PC-3 (cell line): ENCODE data around the gene ADARB2. TPM values are rescaled to one million over a fixed set of nuclear protein-coding genes. Genes with fewer than 3 reads are reported as not detected.

Source experiments
- ATAC-seq: fragments of 200-7000 bp; cut with Tn5 transposase; 2 replicates; pipeline ENCODE4 v1.9.1; 2020; ENCODE audit warnings: mild to moderate bottlenecking, moderate library complexity
- BruUV-seq: library from RNA; stranded (reverse); fragments of 400-500 nt; replicated peaks from 2 replicates; lab custom pipeline; 2021; lab: Mats Ljungman, UMichigan
- CTCF ChIA-PET: fragments of 300-600 bp; sonication (Branson Sonifier 250); formaldehyde crosslinking; loops from one replicate; lab custom pipeline; 2022; ENCODE audit warnings: antibody characterized with exemption; lab: Charles Lee
- POLR2A ChIA-PET: fragments of 300-600 bp; sonication (Branson Sonifier 250); formaldehyde crosslinking; loops from one replicate; lab custom pipeline; 2022; ENCODE audit warnings: antibody characterized with exemption; ENCODE audit not compliant: unreplicated experiment; lab: Charles Lee
- DNase-seq: peaks from one replicate; pipeline ENCODE4 v3.0.0-alpha.2; 2015
- H2AFZ ChIP-seq: fragments of 300-600 bp; sonication (generic); 2 replicates; pipeline ENCODE4 v1.6.0; 2016; ENCODE audit warnings: antibody characterized with exemption, low read length
- H3F3A ChIP-seq: fragments of 300-600 bp; sonication (generic); one replicate; pipeline ENCODE4 v1.6.0; 2017; ENCODE audit warnings: antibody characterized with exemption, low read length, control low read depth, mild to moderate bottlenecking; ENCODE audit not compliant: unreplicated experiment
- H3K27ac ChIP-seq: fragments of 300-600 bp; sonication (generic); 2 replicates; pipeline ENCODE4 v1.5.1; 2016; ENCODE audit warnings: mild to moderate bottlenecking, low read length
- H3K27me3 ChIP-seq: fragments of 300-600 bp; sonication (generic); 2 replicates; pipeline ENCODE4 v1.6.1; 2016; ENCODE audit warnings: low read length, mixed read lengths
- H3K36me3 ChIP-seq: fragments of 300-600 bp; sonication (generic); 2 replicates; pipeline ENCODE4 v1.6.1; 2016; ENCODE audit warnings: low read depth, mixed run types, low read length, mixed read lengths
- H3K4me1 ChIP-seq: fragments of 300-600 bp; sonication (generic); 2 replicates; pipeline ENCODE4 v1.5.1; 2016; ENCODE audit warnings: low read length; ENCODE audit not compliant: insufficient read depth
- H3K4me2 ChIP-seq: fragments of 300-600 bp; sonication (generic); 2 replicates; pipeline ENCODE4 v1.6.0; 2016; ENCODE audit warnings: low read length
- H3K4me3 ChIP-seq: fragments of 300-600 bp; sonication (generic); 2 replicates; pipeline ENCODE4 v1.5.1; 2016; ENCODE audit warnings: mild to moderate bottlenecking, low read length, mixed read lengths
- H3K79me2 ChIP-seq: fragments of 300-600 bp; sonication (generic); 2 replicates; pipeline ENCODE4 v1.6.1; 2017; ENCODE audit warnings: low read length, mixed read lengths
- H3K9ac ChIP-seq: fragments of 300-600 bp; sonication (generic); 2 replicates; pipeline ENCODE4 v1.6.0; 2016; ENCODE audit warnings: mild to moderate bottlenecking, low read length
- H3K9me2 ChIP-seq: fragments of 300-600 bp; sonication (generic); replicated peaks from 2 replicates; pipeline ENCODE4 v1.6.1; 2016; ENCODE audit warnings: mixed run types, low read length, mixed read lengths
- H3K9me3 ChIP-seq: fragments of 300-600 bp; sonication (generic); 2 replicates; pipeline ENCODE4 v1.6.1; 2016; ENCODE audit warnings: low read length, mixed read lengths
- H4K20me1 ChIP-seq: fragments of 300-600 bp; sonication (generic); 2 replicates; pipeline ENCODE4 v1.6.1; 2016; ENCODE audit warnings: low read length, mixed read lengths
- EZH2 ChIP-seq: fragments of 300-600 bp; sonication (generic); IDR thresholded peaks from one replicate; pipeline ENCODE4 v1.6.1; 2017; ENCODE audit warnings: antibody characterized with exemption, mild to moderate bottlenecking, low read length; ENCODE audit not compliant: unreplicated experiment
- EZH2phosphoT487 ChIP-seq: fragments of 300-600 bp; sonication (generic); IDR thresholded peaks from 2 replicates; pipeline ENCODE4 v1.6.1; 2018; ENCODE audit warnings: mild to moderate bottlenecking, antibody characterized with exemption, low read length, borderline replicate concordance
- intact Hi-C: fragments of 100-400 bp; cut with micrococcal nuclease; formaldehyde crosslinking; loops from 2 replicates; pipeline ENCODE4 v1.9.0; 2023
- total RNA-seq: library from RNA; depleted of rRNA; stranded (reverse); fragments of >200 nt; gene quantifications from 2 replicates; pipeline ENCODE4 v1.2.3, GENCODE V29; 2014
- TF ChIP-seq, protein P1 (sequence below): fragments of 300-600 bp; sonication (generic); conservative IDR thresholded peaks from 2 replicates; pipeline ENCODE4 v1.5.1; 2017; ENCODE audit warnings: antibody characterized with exemption, low read depth, mild to moderate bottlenecking, low read length

The ADARB2 gene
- total RNA-seq, 1 experiment from 2014 or later = not detected

DNA sequence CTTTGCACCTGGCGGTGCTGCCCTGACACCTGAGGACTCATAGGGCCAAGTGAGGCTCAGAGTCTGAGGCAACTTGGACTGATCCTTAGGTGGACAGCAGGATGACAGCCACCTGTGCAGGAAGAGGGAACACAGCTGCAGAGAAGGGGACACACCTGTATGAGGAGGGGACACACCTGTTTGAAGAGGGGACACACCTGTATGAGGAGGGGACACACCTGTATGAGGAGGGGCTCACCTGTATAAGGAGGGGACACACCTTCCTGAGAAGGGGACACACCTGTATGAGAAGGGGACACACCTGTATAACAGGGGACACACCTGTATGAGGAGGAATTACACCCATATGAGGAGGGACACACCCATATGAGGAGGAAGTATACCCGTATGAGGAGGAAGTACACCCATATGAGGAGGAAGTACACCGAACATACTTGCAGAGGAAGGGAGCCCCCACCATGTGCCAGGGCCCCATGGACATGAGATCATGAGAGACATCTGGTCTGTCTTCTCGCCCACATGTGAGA, 285.9 kb downstream of the ADARB2 start:
- no TSS peak for BruUV-seq
- ATAC-seq = no peak

DNA sequence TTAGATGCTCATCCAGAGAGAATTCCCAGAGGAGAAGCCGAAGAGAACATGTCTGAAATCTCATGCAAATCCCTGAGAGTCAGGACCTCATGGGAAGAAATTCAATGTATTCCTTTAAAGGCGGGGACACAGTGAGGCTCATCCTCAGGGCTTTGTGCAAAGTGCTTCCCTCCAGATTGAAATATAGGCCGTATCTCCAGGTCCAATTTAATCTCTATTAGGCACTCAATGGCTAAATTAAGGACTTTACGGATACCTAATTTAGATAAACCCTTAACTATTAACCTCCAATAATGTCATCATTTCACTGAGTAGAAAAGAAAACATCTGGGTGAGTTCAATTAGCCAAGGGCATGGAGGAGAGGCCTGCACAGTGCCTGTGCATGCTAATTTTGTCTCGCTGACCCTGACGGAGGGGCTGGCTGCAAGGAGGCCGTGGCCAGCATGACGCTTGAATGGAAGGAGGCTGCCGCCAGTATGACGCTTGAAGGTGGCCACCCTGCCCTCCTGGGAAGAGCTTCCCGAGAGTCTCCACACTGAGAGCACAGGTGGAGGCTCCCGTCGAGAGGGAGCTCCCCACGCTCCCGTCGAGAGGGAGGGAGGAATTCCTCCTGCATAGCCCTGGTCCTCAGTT, 287.6 kb downstream of the ADARB2 start:
- H4K20me1 ChIP-seq = no peaks in the 10 kb centered on the region
- no peaks in the 10 kb centered on the region for H3K4me1 ChIP-seq
- no peak for DNase-seq
- BruUV-seq = no TSS peak
- no peaks in the 10 kb centered on the region for H3K9me2 ChIP-seq
- no peaks in the 10 kb centered on the region for H3K9me3 ChIP-seq
- intact Hi-C loops = no loop called here
- no peaks in the 10 kb centered on the region for H3F3A ChIP-seq
- ATAC-seq = no peak
- TF ChIP-seq, protein P1, sequence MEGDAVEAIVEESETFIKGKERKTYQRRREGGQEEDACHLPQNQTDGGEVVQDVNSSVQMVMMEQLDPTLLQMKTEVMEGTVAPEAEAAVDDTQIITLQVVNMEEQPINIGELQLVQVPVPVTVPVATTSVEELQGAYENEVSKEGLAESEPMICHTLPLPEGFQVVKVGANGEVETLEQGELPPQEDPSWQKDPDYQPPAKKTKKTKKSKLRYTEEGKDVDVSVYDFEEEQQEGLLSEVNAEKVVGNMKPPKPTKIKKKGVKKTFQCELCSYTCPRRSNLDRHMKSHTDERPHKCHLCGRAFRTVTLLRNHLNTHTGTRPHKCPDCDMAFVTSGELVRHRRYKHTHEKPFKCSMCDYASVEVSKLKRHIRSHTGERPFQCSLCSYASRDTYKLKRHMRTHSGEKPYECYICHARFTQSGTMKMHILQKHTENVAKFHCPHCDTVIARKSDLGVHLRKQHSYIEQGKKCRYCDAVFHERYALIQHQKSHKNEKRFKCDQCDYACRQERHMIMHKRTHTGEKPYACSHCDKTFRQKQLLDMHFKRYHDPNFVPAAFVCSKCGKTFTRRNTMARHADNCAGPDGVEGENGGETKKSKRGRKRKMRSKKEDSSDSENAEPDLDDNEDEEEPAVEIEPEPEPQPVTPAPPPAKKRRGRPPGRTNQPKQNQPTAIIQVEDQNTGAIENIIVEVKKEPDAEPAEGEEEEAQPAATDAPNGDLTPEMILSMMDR = no peak
- TF ChIP-seq EZH2 = no peak
- H3K4me3 ChIP-seq = no peak overlapping the region
- no peak overlapping the region for H3K4me2 ChIP-seq
- no peak overlapping the region for H3K9ac ChIP-seq
- POLR2A ChIA-PET = no interaction called here
- H3K27ac ChIP-seq = no peak overlapping the region
- no peaks in the 10 kb centered on the region for H3K79me2 ChIP-seq
- H3K27me3 ChIP-seq = no peaks in the 10 kb centered on the region
- CTCF ChIA-PET = no interaction called here
- H3K36me3 ChIP-seq = no peaks in the 10 kb centered on the region
- H2AFZ ChIP-seq = no peak overlapping the region

More for the DNA sequence above, 285.9 kb downstream of the ADARB2 start:
- no peak overlapping the region for H3K27ac ChIP-seq
- no peaks in the 10 kb centered on the region for H3K79me2 ChIP-seq
- no peak overlapping the region for H2AFZ ChIP-seq
- intact Hi-C loops = no loop called here
- ChIA-PET CTCF (no interaction called here), POLR2A (no interaction called here)
- no peak overlapping the region for H3K9ac ChIP-seq
- no peaks in the 10 kb centered on the region for H4K20me1 ChIP-seq
- TF ChIP-seq EZH2 = no peak
- TF ChIP-seq, protein P1 = no peak
- no peak for TF ChIP-seq EZH2phosphoT487
- no peaks in the 10 kb centered on the region for H3F3A ChIP-seq
- no peaks in the 10 kb centered on the region for H3K4me1 ChIP-seq
- no peak overlapping the region for H3K4me3 ChIP-seq
- no peaks in the 10 kb centered on the region for H3K27me3 ChIP-seq
- no peaks in the 10 kb centered on the region for H3K9me3 ChIP-seq
- no peak for DNase-seq
- no peaks in the 10 kb centered on the region for H3K36me3 ChIP-seq
- H3K4me2 ChIP-seq = no peak overlapping the region
- H3K9me2 ChIP-seq = no peaks in the 10 kb centered on the region

DNA sequence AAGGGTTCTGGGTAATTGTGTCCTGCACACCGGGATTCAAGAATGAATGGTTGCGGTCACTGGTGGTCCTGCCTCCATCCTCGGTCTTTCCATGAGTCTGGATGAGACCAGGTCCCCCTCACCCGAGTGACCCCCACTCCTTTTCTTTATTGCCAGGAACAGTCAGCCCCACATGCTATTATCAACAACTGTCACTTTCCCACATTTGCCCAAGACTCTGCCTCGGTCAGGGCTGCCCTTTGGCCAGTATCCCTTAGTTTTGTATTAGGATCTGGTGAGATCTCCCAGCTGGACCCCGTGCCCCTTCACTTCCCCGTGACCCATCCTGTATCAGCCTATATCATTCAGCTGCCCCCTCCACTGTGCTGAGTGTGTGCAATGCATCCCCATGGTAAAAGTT, 288.3 kb downstream of the ADARB2 start:
- H3K4me2 ChIP-seq = no peak overlapping the region
- no peaks in the 10 kb centered on the region for H4K20me1 ChIP-seq
- no peaks in the 10 kb centered on the region for H3K79me2 ChIP-seq
- no peaks in the 10 kb centered on the region for H3K27me3 ChIP-seq
- no peak overlapping the region for H3K4me3 ChIP-seq
- H3K9me2 ChIP-seq = no peaks in the 10 kb centered on the region
- H3K4me1 ChIP-seq = no peaks in the 10 kb centered on the region
- no peak for DNase-seq
- no TSS peak for BruUV-seq
- intact Hi-C loops = no loop called here
- H3K9ac ChIP-seq = no peak overlapping the region
- POLR2A ChIA-PET = no interaction called here
- TF ChIP-seq EZH2 (no peak), EZH2phosphoT487 (no peak)
- TF ChIP-seq, protein P1 = no peak
- no peak for ATAC-seq
- no peak overlapping the region for H3K27ac ChIP-seq
- CTCF ChIA-PET = no interaction called here
- H2AFZ ChIP-seq = no peak overlapping the region
- no peaks in the 10 kb centered on the region for H3K36me3 ChIP-seq
- no peaks in the 10 kb centered on the region for H3K9me3 ChIP-seq
- no peaks in the 10 kb centered on the region for H3F3A ChIP-seq
